CD14-positive monocyte (primary cell): ENCODE results near the gene NEDD4L. TPM values are rescaled to one million over a fixed set of nuclear protein-coding genes. Genes with fewer than 3 reads are reported as not detected.
A peak's percentile ranks its signal among the peaks of the same experiment; 100 is the strongest.

Experiments
- DNase-seq, 3 donors: peaks; one replicate each; pipeline ENCODE4 v3.0.0-alpha.2; 2011 to 2022
- H2AFZ ChIP-seq: 2 replicates; pipeline ENCODE4 v1.6.0; 2012; ENCODE audit warnings: mild to moderate bottlenecking, low read depth, low read length, inconsistent platforms; ENCODE audit not compliant: insufficient read depth, poor library complexity, severe bottlenecking
- H3K27ac ChIP-seq, 2 donors: 1 replicate in 1 of 2; 2 replicates in 1 of 2; pipeline ENCODE4 v1.5.1; 2012 to 2013; ENCODE audit warnings: low read length in 2 of 2, control low read depth in 1 of 2, inconsistent platforms in 1 of 2, low read depth in 1 of 2, mild to moderate bottlenecking in 1 of 2
- H3K27me3 ChIP-seq, 2 donors: one replicate each; pipeline versions ENCODE4 v1.6.0 to v1.6.1; 2011 to 2013; ENCODE audit warnings: low read length in 2 of 2; ENCODE audit not compliant: control insufficient read depth in 2 of 2, insufficient read depth in 2 of 2
- H3K36me3 ChIP-seq, 2 donors: replicated peaks in 1 of 2; 1 replicate in 1 of 2; 2 replicates in 1 of 2; pipeline versions ENCODE4 v1.5.1 to v1.6.1; 2012 to 2013; ENCODE audit warnings: low read length in 2 of 2, control low read depth in 1 of 2, inconsistent platforms in 1 of 2, mild to moderate bottlenecking in 1 of 2; ENCODE audit not compliant: insufficient read depth in 2 of 2, control insufficient read depth in 1 of 2
- H3K4me1 ChIP-seq, 2 donors: 1 replicate in 1 of 2; 2 replicates in 1 of 2; pipeline versions ENCODE4 v1.5.1 to v1.6.1; 2012 to 2013; ENCODE audit warnings: low read length in 2 of 2, control low read depth in 1 of 2, inconsistent platforms in 1 of 2, mild to moderate bottlenecking in 1 of 2, moderate library complexity in 1 of 2; ENCODE audit not compliant: insufficient read depth in 2 of 2, control insufficient read depth in 1 of 2
- H3K4me2 ChIP-seq: replicated peaks from 2 replicates; pipeline ENCODE3; 2012; ENCODE audit warnings: low read length, moderate library complexity, mild to moderate bottlenecking; ENCODE audit not compliant: poor library complexity, severe bottlenecking; ENCODE audit errors: extremely low read depth
- H3K4me3 ChIP-seq, 3 experiments: fragments of 200-600 bp in 1 of 3; sonication (generic) in 1 of 3; replicated peaks in 1 of 3; 1 replicate in 2 of 3; 2 replicates in 1 of 3; pipeline ENCODE4 v1.5.1; 2011 to 2013; ENCODE audit warnings: low read length in 3 of 3, mild to moderate bottlenecking in 3 of 3, control low read depth in 2 of 3, low read depth in 2 of 3, inconsistent platforms in 1 of 3, moderate library complexity in 1 of 3
- H3K79me2 ChIP-seq: 2 replicates; pipeline ENCODE4 v1.6.0; 2012; ENCODE audit warnings: mild to moderate bottlenecking, control low read depth, inconsistent platforms, low read length, moderate library complexity; ENCODE audit not compliant: insufficient read depth
- H3K9ac ChIP-seq: 2 replicates; pipeline ENCODE4 v1.6.0; 2017; ENCODE audit warnings: low read length, mild to moderate bottlenecking; ENCODE audit not compliant: insufficient read depth, poor library complexity, severe bottlenecking
- H3K9me3 ChIP-seq, 2 donors: replicated peaks in 1 of 2; 1 replicate in 1 of 2; 2 replicates in 1 of 2; pipeline versions ENCODE4 v1.5.1 to v1.6.1; 2012 to 2013; ENCODE audit warnings: low read length in 2 of 2, control low read depth in 1 of 2; ENCODE audit not compliant: control insufficient read depth in 1 of 2, insufficient read depth in 1 of 2
- H4K20me1 ChIP-seq: 2 replicates; pipeline ENCODE4 v1.6.0; 2012; ENCODE audit warnings: mild to moderate bottlenecking, low read length, control low read depth, moderate library complexity; ENCODE audit not compliant: insufficient read depth
- H3K27ac Mint-ChIP-seq, 7 donors: one replicate each; pipeline ENCODE4 v1.8.0; 2020; ENCODE audit warnings: mild to moderate bottlenecking in 7 of 7, mixed read lengths in 7 of 7, moderate library complexity in 6 of 7, inconsistent platforms in 2 of 7
- H3K27me3 Mint-ChIP-seq, 3 donors: one replicate each; pipeline ENCODE4 v1.8.0; 2021 to 2022; ENCODE audit warnings: low read depth in 3 of 3, mild to moderate bottlenecking in 3 of 3, mixed read lengths in 3 of 3, moderate library complexity in 3 of 3, inconsistent platforms in 1 of 3
- H3K36me3 Mint-ChIP-seq, 2 donors: one replicate each; pipeline ENCODE4 v1.8.0; 2020; ENCODE audit warnings: mixed read lengths in 2 of 2, inconsistent platforms in 1 of 2, mild to moderate bottlenecking in 1 of 2
- H3K4me1 Mint-ChIP-seq: one replicate; pipeline ENCODE4 v1.8.0; 2020; ENCODE audit warnings: mild to moderate bottlenecking, mixed read lengths
- H3K4me3 Mint-ChIP-seq, 2 donors: one replicate each; pipeline ENCODE4 v1.8.0; 2020; ENCODE audit warnings: mild to moderate bottlenecking in 2 of 2, mixed read lengths in 2 of 2, moderate library complexity in 1 of 2
- H3K9me3 Mint-ChIP-seq, 7 donors: one replicate each; pipeline ENCODE4 v1.8.0; 2020 to 2022; ENCODE audit warnings: mixed read lengths in 7 of 7, mild to moderate bottlenecking in 6 of 7, moderate library complexity in 6 of 7, inconsistent platforms in 2 of 7
- WGBS: methylation state at CpG from one replicate; pipeline ENCODE4 v1.1.5; 2013; ENCODE audit warnings: missing lambda C conversion rate; ENCODE audit not compliant: insufficient coverage; 5-methylcytosine and 5-hydroxymethylcytosine counted together
- intact Hi-C, 2 donors: fragments of 100-400 bp; cut with micrococcal nuclease; formaldehyde crosslinking; loops; one replicate each; pipeline versions ENCODE4 v1.15.0 to v1.15.1; 2023
- polyA plus RNA-seq, 3 donors: library from polyadenylated mRNA; depleted of rRNA in 1 of 3; unstranded in 2 of 3; stranded (reverse) in 1 of 3; fragments of 300-500 nt in 2 of 3; fragments of >200 nt in 1 of 3; fragmentation: Illumina TruSeq in 2 of 3; gene quantifications; 1 replicate in 2 of 3; 2 replicates in 1 of 3; pipeline ENCODE4 v1.2.3, GENCODE V29; 2012 to 2021
- TF ChIP-seq, protein P1 (sequence below): fragments of 200-600 bp; IDR thresholded peaks from one replicate; pipeline ENCODE4 v1.8.0; 2022; ENCODE audit warnings: antibody characterized with exemption, mild to moderate bottlenecking

NEDD4L gene
- polyA plus RNA-seq, 3 donors, result 2.5 to 5.2 (median 4.5) TPM

DNA sequence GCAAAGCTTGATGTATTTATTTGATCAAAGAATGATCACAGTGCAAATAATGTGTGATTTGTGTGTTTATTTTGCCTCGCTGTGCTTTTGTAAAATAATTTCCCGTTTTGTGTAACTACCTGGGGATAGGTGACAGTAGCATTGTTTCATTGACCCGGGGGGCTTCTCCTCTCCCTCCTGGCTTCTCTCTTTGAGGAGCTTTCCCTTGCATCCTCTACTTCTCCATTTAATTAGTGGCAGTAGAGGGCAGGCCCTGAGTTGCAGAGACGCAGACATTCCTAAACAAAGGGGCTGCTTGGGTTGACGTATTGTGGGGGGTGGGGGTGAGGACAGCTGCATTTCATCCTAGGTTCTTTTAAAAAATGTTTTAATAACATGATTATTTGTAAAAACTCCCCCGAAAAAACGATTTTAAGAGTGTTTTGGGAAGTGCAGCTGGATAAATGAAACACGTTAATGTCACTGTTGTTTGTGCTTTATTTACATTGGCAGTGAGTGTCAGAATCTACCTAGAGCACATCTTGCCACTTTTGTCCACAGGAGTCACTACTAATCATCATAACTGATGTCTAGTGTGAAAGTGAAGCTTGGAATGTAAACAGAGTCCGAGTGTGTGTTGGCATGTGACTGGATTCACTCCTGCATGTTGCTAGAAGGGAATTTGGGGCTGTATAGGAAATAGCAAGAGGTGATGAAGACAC is 2.2 kb downstream of the NEDD4L start:
- H3K4me3 Mint-ChIP-seq, result peak overlapping the region; percentile 99
- peak overlapping the region in 1 of 7 donors; percentile 42 for H3K27ac Mint-ChIP-seq
- no peaks in the 10 kb centered on the region for H3K36me3 ChIP-seq
- H3K4me3 ChIP-seq, result peak overlapping the region in 1 of 3 experiments; percentile 77
- no peak overlapping the region for H3K27ac ChIP-seq
- H2AFZ ChIP-seq, result peak overlapping the region; percentile 79
- no peak for DNase-seq
- peaks cover 15 to 32% of the 10 kb centered on the region in 2 donors for H3K4me1 ChIP-seq
- no peaks in the 10 kb centered on the region for H3K9me3 ChIP-seq
- H3K36me3 Mint-ChIP-seq, result peaks cover 0 to 1% of the 10 kb centered on the region in 2 donors
- H3K4me2 ChIP-seq, result peak overlapping the region; percentile 96
- WGBS, result 100% methylated on average over 1 of the region's 9 CpGs
- peaks cover 24 to 35% (median 29%) of the 10 kb centered on the region in 3 donors for H3K27me3 Mint-ChIP-seq
- intact Hi-C loops, result no loop called here
- peaks cover 5 to 12% of the 10 kb centered on the region in 2 donors for H3K27me3 ChIP-seq
- no peak overlapping the region for H3K9ac ChIP-seq
- H4K20me1 ChIP-seq, result no peaks in the 10 kb centered on the region
- peaks cover 0 to 4% (median 0%) of the 10 kb centered on the region in 7 donors for H3K9me3 Mint-ChIP-seq
- H3K4me1 Mint-ChIP-seq, result peaks cover 36% of the 10 kb centered on the region
- no peaks in the 10 kb centered on the region for H3K79me2 ChIP-seq
- TF ChIP-seq, protein P1, sequence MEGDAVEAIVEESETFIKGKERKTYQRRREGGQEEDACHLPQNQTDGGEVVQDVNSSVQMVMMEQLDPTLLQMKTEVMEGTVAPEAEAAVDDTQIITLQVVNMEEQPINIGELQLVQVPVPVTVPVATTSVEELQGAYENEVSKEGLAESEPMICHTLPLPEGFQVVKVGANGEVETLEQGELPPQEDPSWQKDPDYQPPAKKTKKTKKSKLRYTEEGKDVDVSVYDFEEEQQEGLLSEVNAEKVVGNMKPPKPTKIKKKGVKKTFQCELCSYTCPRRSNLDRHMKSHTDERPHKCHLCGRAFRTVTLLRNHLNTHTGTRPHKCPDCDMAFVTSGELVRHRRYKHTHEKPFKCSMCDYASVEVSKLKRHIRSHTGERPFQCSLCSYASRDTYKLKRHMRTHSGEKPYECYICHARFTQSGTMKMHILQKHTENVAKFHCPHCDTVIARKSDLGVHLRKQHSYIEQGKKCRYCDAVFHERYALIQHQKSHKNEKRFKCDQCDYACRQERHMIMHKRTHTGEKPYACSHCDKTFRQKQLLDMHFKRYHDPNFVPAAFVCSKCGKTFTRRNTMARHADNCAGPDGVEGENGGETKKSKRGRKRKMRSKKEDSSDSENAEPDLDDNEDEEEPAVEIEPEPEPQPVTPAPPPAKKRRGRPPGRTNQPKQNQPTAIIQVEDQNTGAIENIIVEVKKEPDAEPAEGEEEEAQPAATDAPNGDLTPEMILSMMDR, result no peak

DNA sequence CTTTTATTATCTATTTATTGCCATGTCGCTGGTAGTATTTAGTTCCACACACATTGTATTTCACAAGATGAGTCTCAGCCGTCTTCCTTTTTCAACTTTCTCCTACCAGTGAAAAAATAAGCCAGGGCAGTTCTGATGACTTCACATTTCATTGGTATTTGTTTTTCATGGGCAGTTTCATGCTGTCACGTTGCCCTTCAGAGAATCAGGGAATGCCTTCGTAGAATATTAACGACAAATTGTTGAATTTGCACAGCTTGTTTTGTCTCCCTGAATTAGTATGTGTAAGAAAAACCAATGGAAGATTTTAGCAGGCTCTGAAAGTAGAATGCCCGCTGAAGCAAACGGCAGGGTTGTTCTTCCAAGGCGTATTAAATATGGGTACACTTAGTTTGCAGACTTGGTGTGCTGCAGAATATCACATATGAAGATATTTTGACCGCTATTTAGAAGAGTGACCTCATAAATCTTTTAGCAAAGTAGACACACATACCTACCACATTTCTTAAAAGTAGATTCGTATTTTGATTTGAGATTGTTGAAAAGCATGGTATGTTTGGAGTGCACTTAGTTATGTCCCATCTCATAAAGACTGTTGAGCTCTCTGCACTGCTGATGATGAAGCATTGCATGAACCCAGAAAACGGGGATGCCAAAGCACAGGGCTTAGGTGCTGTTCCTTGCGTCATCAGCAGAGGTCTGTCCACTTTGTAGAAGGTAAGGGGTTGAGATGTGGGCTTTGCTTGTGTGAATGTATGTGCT is 2.9 kb downstream of the NEDD4L start:
- Mint-ChIP-seq H3K4me3 (no peak overlapping the region), H3K27ac (no peak overlapping the region), H3K27me3 (peaks cover 21 to 33% (median 27%) of the 10 kb centered on the region in 3 donors), H3K4me1 (peaks cover 37% of the 10 kb centered on the region), H3K9me3 (peaks cover 0 to 4% (median 0%) of the 10 kb centered on the region in 7 donors), H3K36me3 (peaks cover 0 to 1% of the 10 kb centered on the region in 2 donors)
- peaks cover 5 to 12% of the 10 kb centered on the region in 2 donors for H3K27me3 ChIP-seq
- no peak for DNase-seq
- intact Hi-C loops, result no loop called here
- H3K79me2 ChIP-seq, result no peaks in the 10 kb centered on the region
- TF ChIP-seq, protein P1, result no peak
- H3K4me1 ChIP-seq, result peaks cover 15 to 32% of the 10 kb centered on the region in 2 donors
- no peaks in the 10 kb centered on the region for H3K36me3 ChIP-seq
- no peaks in the 10 kb centered on the region for H3K9me3 ChIP-seq
- no peak overlapping the region for H3K4me2 ChIP-seq
- no peak overlapping the region for H3K9ac ChIP-seq
- H2AFZ ChIP-seq, result no peak overlapping the region
- WGBS, result 98% methylated on average over 5 of the region's 12 CpGs
- no peaks in the 10 kb centered on the region for H4K20me1 ChIP-seq
- no peak overlapping the region for H3K4me3 ChIP-seq
- H3K27ac ChIP-seq, result no peak overlapping the region
